OCI-LY7 (cell line): ENCODE measurements around the gene VAMP2. TPM values are rescaled to one million over a fixed set of nuclear protein-coding genes. Genes with fewer than 3 reads are reported as not detected.

Experiments used
- BruUV-seq: library from RNA; stranded (reverse); fragments of 400-500 nt; replicated peaks from 2 replicates; lab custom pipeline; 2021; lab: Mats Ljungman, UMichigan
- CTCF ChIA-PET: fragments of 300-600 bp; sonication (Branson Sonifier 250); formaldehyde crosslinking; loops from one replicate; lab custom pipeline; 2022; ENCODE audit warnings: antibody characterized with exemption; ENCODE audit not compliant: unreplicated experiment; lab: Charles Lee
- POLR2A ChIA-PET: fragments of 300-600 bp; sonication (Branson Sonifier 250); formaldehyde crosslinking; loops from one replicate; lab custom pipeline; 2022; ENCODE audit warnings: antibody characterized with exemption; lab: Charles Lee
- DNase-seq: peaks from one replicate; pipeline ENCODE4 v3.0.0-alpha.2; 2015; ENCODE audit warnings: low spot score
- H2AFZ ChIP-seq: fragments of 200-600 bp; sonication (generic), shearing (Covaris generic); 2 replicates; pipeline ENCODE4 v1.6.1; 2014; ENCODE audit warnings: mild to moderate bottlenecking, antibody characterized with exemption, low read length, moderate library complexity
- H3K27ac ChIP-seq: fragments of 200-600 bp; sonication (generic); 2 replicates; pipeline ENCODE4 v1.5.1; 2014; ENCODE audit warnings: mixed run types, low read depth, mild to moderate bottlenecking, moderate library complexity, low read length, inconsistent platforms; ENCODE audit not compliant: poor library complexity, severe bottlenecking
- H3K36me3 ChIP-seq: fragments of 200-600 bp; sonication (generic); 2 replicates; pipeline ENCODE4 v1.6.1; 2014; ENCODE audit warnings: mild to moderate bottlenecking, antibody characterized with exemption, low read length, moderate library complexity, mixed read lengths; ENCODE audit not compliant: insufficient read depth
- H3K4me1 ChIP-seq: fragments of 200-600 bp; sonication (generic); 2 replicates; pipeline ENCODE4 v1.5.1; 2014; ENCODE audit warnings: mild to moderate bottlenecking, low read length; ENCODE audit not compliant: insufficient read depth, poor library complexity, severe bottlenecking
- H3K4me2 ChIP-seq: fragments of 200-600 bp; sonication (generic); 2 replicates; pipeline ENCODE4 v1.6.1; 2014; ENCODE audit warnings: mild to moderate bottlenecking, low read length
- H3K4me3 ChIP-seq: fragments of 200-600 bp; sonication (generic); 2 replicates; pipeline ENCODE4 v1.5.1; 2014; ENCODE audit warnings: mild to moderate bottlenecking, low read depth, low read length; ENCODE audit not compliant: poor library complexity, severe bottlenecking
- H3K79me2 ChIP-seq: fragments of 200-600 bp; sonication (generic); 2 replicates; pipeline ENCODE4 v1.6.1; 2016; ENCODE audit warnings: low read depth, mild to moderate bottlenecking, low read length, moderate library complexity, mixed read lengths; ENCODE audit not compliant: insufficient read depth
- H3K9me2 ChIP-seq: fragments of 200-600 bp; sonication (generic); 2 replicates; pipeline ENCODE4 v1.6.1; 2016; ENCODE audit warnings: mild to moderate bottlenecking, low read length, mixed read lengths; ENCODE audit not compliant: insufficient read depth
- H3K9me3 ChIP-seq: fragments of 200-600 bp; sonication (generic); 2 replicates; pipeline ENCODE4 v1.6.1; 2014; ENCODE audit warnings: mild to moderate bottlenecking, mixed run types, low read length, mixed read lengths
- H4K20me1 ChIP-seq: fragments of 200-600 bp; sonication (generic); 2 replicates; pipeline ENCODE4 v1.6.1; 2014; ENCODE audit warnings: mild to moderate bottlenecking, antibody characterized with exemption, low read length, moderate library complexity, mixed read lengths; ENCODE audit not compliant: insufficient read depth
- EZH2phosphoT487 ChIP-seq: fragments of 200-600 bp; sonication (generic); IDR thresholded peaks from 2 replicates; pipeline ENCODE4 v1.6.1; 2018; ENCODE audit warnings: low read depth, borderline replicate concordance, mild to moderate bottlenecking, mixed run types, antibody characterized with exemption, low read length, moderate library complexity, mixed read lengths
- intact Hi-C: fragments of 100-400 bp; cut with micrococcal nuclease; formaldehyde crosslinking; loops from one replicate; pipeline ENCODE4 v1.10.0; 2022; ENCODE audit not compliant: unreplicated experiment
- total RNA-seq, 2 experiments: library from RNA; depleted of rRNA in 1 of 2; stranded (reverse); fragments of >200 nt in 1 of 2; shearing (Covaris generic) in 1 of 2; gene quantifications; 2 replicates each; pipeline ENCODE4 v1.2.3, GENCODE V29; 2014 to 2022
- TF ChIP-seq, protein P1 (sequence below): fragments of 200-600 bp; sonication (generic); conservative IDR thresholded peaks from 2 replicates; pipeline ENCODE4 v1.5.1; 2014; ENCODE audit warnings: mild to moderate bottlenecking, antibody characterized with exemption, low read length, moderate library complexity, mixed read lengths

Gene VAMP2
- total RNA-seq, 2 experiments from 2014 or later: 21.2 to 40.9 TPM

DNA sequence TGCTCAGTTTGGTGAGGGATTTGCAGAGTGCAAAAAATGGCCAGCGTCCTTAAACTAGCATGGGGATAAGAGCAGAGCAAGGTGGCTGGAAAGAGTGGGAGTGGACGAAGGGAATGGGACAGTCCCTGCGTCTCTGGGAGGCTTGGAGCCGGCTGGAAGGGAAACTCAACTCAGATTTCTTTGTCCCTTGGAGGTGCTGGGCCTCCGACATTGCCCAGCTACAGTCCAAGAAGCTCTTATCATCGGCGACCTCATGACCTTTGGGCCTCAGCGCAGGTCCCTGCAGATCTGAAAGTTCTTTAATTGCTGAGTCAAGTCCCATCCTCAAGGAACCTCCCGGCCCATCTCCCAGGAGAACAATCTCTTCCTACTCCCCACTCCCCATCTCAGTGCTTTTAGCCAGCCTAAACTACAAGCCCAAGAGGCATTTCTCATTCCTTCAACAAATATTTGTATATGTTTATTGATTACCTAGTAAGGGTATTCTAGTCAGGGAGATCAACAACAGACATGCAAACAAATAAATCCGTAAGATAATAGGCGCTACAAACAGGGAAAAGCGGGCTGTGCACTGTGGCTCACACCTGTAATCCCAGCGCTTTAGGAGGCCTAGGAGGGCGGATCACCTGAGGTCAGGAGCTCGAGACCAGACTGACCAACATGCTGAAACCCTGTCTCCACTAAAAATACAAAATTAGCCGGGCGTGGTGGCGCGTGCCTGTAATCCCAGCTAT lies 14.4 kb upstream of the VAMP2 start:
- intact Hi-C loops: no loop called here
- H4K20me1 ChIP-seq: no peaks in the 10 kb centered on the region
- H2AFZ ChIP-seq: peak overlapping the region; percentile 91
- TF ChIP-seq, protein P1, sequence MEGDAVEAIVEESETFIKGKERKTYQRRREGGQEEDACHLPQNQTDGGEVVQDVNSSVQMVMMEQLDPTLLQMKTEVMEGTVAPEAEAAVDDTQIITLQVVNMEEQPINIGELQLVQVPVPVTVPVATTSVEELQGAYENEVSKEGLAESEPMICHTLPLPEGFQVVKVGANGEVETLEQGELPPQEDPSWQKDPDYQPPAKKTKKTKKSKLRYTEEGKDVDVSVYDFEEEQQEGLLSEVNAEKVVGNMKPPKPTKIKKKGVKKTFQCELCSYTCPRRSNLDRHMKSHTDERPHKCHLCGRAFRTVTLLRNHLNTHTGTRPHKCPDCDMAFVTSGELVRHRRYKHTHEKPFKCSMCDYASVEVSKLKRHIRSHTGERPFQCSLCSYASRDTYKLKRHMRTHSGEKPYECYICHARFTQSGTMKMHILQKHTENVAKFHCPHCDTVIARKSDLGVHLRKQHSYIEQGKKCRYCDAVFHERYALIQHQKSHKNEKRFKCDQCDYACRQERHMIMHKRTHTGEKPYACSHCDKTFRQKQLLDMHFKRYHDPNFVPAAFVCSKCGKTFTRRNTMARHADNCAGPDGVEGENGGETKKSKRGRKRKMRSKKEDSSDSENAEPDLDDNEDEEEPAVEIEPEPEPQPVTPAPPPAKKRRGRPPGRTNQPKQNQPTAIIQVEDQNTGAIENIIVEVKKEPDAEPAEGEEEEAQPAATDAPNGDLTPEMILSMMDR: no peak
- TF ChIP-seq EZH2phosphoT487: no peak
- no peaks in the 10 kb centered on the region for H3K36me3 ChIP-seq
- H3K4me1 ChIP-seq: peaks cover 36% of the 10 kb centered on the region
- BruUV-seq: no TSS peak
- H3K79me2 ChIP-seq: peaks cover 5% of the 10 kb centered on the region; the same call in 1 of the 2 replicates
- peak overlapping the region; percentile 91 for H3K27ac ChIP-seq
- no peaks in the 10 kb centered on the region for H3K9me3 ChIP-seq
- H3K9me2 ChIP-seq: no peaks in the 10 kb centered on the region
- H3K4me3 ChIP-seq: peak overlapping the region; percentile 81
- peak overlapping the region; percentile 99 for H3K4me2 ChIP-seq
- DNase-seq: no peak
- ChIA-PET POLR2A (interaction anchor here (0.5 to 1.1 kb wide), 3 partner anchors 21 to 87 kb away, joined by 3 to 4 read pairs (median 3); no protein-coding TSS in a partner anchor), CTCF (no interaction called here)

DNA sequence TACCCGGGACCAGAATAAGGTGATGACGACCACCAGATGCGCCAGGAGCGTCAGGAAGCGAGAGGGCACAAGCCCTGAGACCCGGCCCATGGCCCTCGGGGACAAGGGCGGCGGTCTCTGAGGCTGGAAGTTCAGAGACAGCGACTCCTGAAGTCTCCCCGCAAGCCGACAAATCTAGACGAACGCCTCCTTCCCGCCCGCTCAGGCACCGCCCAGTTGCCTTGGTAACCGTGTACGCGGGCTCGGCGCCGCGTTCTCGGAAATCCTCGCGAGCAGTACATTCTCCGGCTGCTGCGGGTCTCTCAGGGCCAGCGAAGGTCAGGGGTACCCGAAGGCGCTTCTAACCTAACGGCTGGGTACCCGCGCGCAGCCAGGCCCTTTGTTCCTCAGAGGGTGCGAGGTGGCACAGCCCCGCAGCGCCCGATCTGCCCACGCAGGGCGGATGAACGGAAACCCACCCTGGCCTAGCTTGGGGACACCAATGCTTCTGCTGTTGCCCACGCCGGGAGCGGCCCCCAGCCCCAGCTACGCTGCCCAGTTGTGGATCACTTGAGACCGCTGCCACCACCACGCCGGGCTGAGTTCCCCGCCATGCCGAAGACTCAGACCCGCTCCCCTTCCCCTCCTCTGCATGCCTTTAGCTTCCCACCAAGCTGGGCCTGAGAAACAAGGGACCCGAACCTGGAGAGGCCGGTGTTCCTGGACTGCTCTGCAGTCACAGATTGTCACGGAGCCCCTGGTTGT lies 13.6 kb upstream of the VAMP2 start, which contains the start of gene TMEM107:
TSS of gene TMEM107 (minus strand) at position 184 of the 744 bp plus-strand sequence. CDS start at position 90, 94 bp downstream.
- CTCF ChIA-PET: no interaction called here
- peak within 1 kb of the TSS; percentile 81 for H3K4me3 ChIP-seq
- no TSS peak for BruUV-seq
- no peaks in the 10 kb centered on the region for H3K9me2 ChIP-seq
- H3K4me2 ChIP-seq: peak within 1 kb of the TSS; percentile 99
- POLR2A ChIA-PET: interaction anchor here (0.5 to 1.1 kb wide), 7 partner anchors 15 to 102 kb away, joined by 3 to 6 read pairs (median 3); partner anchors contain the start of gene CTC1
- peak within 1 kb of the TSS; percentile 91 for H2AFZ ChIP-seq
- peaks cover 5% of the 10 kb centered on the region; the same call in 1 of the 2 replicates for H3K79me2 ChIP-seq
- H3K36me3 ChIP-seq: no peaks in the 10 kb centered on the region
- no peaks in the 10 kb centered on the region for H4K20me1 ChIP-seq
- DNase-seq: peak; percentile 91
- H3K27ac ChIP-seq: peak within 1 kb of the TSS; percentile 91
- H3K9me3 ChIP-seq: no peaks in the 10 kb centered on the region
- TF ChIP-seq, protein P1: no peak
- TF ChIP-seq EZH2phosphoT487: no peak
- intact Hi-C loops: no loop called here
- peaks cover 36% of the 10 kb centered on the region for H3K4me1 ChIP-seq
